Activated naive CD8-positive, alpha-beta T cell treated with anti-CD3 and anti-CD28 coated beads, Interleukin-2, amount 50 U/mL, for 24 hours (primary cell): ENCODE results near the gene ALX4.

ENCODE experiments used
- ATAC-seq: fragments of 150-1000 bp; cut with Tn5 transposase; one replicate; pipeline ENCODE4 v1.10.0; 2021
- DNase-seq: peaks from one replicate; pipeline ENCODE4 v3.0.0; 2021
- H3K27ac Mint-ChIP-seq: one replicate; pipeline ENCODE4 v1.8.0; 2021; ENCODE audit warnings: mild to moderate bottlenecking, mixed read lengths
- H3K27me3 Mint-ChIP-seq: one replicate; pipeline ENCODE4 v1.8.0; 2021; ENCODE audit warnings: mixed read lengths
- H3K36me3 Mint-ChIP-seq: one replicate; pipeline ENCODE4 v1.8.0; 2021; ENCODE audit warnings: low read depth, mixed read lengths
- H3K4me1 Mint-ChIP-seq: one replicate; pipeline ENCODE4 v1.8.0; 2021; ENCODE audit warnings: mixed read lengths
- H3K4me3 Mint-ChIP-seq: one replicate; pipeline ENCODE4 v1.8.0; 2021; ENCODE audit warnings: mild to moderate bottlenecking, moderate library complexity, mixed read lengths
- H3K9me3 Mint-ChIP-seq: one replicate; pipeline ENCODE4 v1.8.0; 2021; ENCODE audit warnings: mixed read lengths

Gene ALX4

GRCh38 chr11:44244639-44245310, 65.2 kb downstream of the ALX4 start:
- ATAC-seq (no peak), DNase-seq (no peak)
- H3K36me3 Mint-ChIP-seq = peaks cover 34% of the 10 kb centered on the region
- no peaks in the 10 kb centered on the region for H3K4me1 Mint-ChIP-seq
- H3K27me3 Mint-ChIP-seq = no peaks in the 10 kb centered on the region
- H3K27ac Mint-ChIP-seq = no peak overlapping the region
- H3K9me3 Mint-ChIP-seq = peaks cover 4% of the 10 kb centered on the region
- H3K4me3 Mint-ChIP-seq = no peak overlapping the region

GRCh38 chr11:44243595-44244343, 66.2 kb downstream of the ALX4 start:
- Mint-ChIP-seq H3K4me1 (no peaks in the 10 kb centered on the region), H3K36me3 (peaks cover 32% of the 10 kb centered on the region), H3K27me3 (no peaks in the 10 kb centered on the region), H3K9me3 (no peaks in the 10 kb centered on the region), H3K27ac (no peak overlapping the region), H3K4me3 (no peak overlapping the region)
- no peak for ATAC-seq
- DNase-seq = no peak

GRCh38 chr11:44243086-44243485, 66.9 kb downstream of the ALX4 start:
- no peaks in the 10 kb centered on the region for H3K27me3 Mint-ChIP-seq
- no peak overlapping the region for H3K4me3 Mint-ChIP-seq
- no peak overlapping the region for H3K27ac Mint-ChIP-seq
- DNase-seq (no peak), ATAC-seq (no peak)
- no peaks in the 10 kb centered on the region for H3K4me1 Mint-ChIP-seq
- no peaks in the 10 kb centered on the region for H3K9me3 Mint-ChIP-seq
- peaks cover 33% of the 10 kb centered on the region for H3K36me3 Mint-ChIP-seq

GRCh38 chr11:44241851-44242250, 68.1 kb downstream of the ALX4 start:
- H3K27me3 Mint-ChIP-seq = no peaks in the 10 kb centered on the region

GRCh38 chr11:44237156-44237555, 72.8 kb downstream of the ALX4 start:
- Mint-ChIP-seq H3K27ac (no peak overlapping the region), H3K4me1 (no peaks in the 10 kb centered on the region), H3K27me3 (no peaks in the 10 kb centered on the region), H3K36me3 (peaks cover 35% of the 10 kb centered on the region), H3K9me3 (no peaks in the 10 kb centered on the region), H3K4me3 (no peak overlapping the region)
- ATAC-seq (no peak), DNase-seq (no peak)

More at GRCh38 chr11:44241851-44242250, 68.1 kb downstream of the ALX4 start:
- Mint-ChIP-seq H3K36me3 (peaks cover 34% of the 10 kb centered on the region), H3K4me1 (no peaks in the 10 kb centered on the region), H3K4me3 (no peak overlapping the region), H3K27ac (no peak overlapping the region), H3K9me3 (no peaks in the 10 kb centered on the region)
- no peak for ATAC-seq
- DNase-seq = no peak

GRCh38 chr11:44236296-44236695, 73.6 kb downstream of the ALX4 start:
- DNase-seq (no peak), ATAC-seq (no peak)
- H3K4me3 Mint-ChIP-seq = no peak overlapping the region
- peaks cover 32% of the 10 kb centered on the region for H3K36me3 Mint-ChIP-seq
- no peak overlapping the region for H3K27ac Mint-ChIP-seq
- no peaks in the 10 kb centered on the region for H3K9me3 Mint-ChIP-seq
- no peaks in the 10 kb centered on the region for H3K27me3 Mint-ChIP-seq
- H3K4me1 Mint-ChIP-seq = no peaks in the 10 kb centered on the region

GRCh38 chr11:44235765-44236201, 74.2 kb downstream of the ALX4 start:
- Mint-ChIP-seq H3K4me3 (no peak overlapping the region), H3K27ac (no peak overlapping the region), H3K36me3 (peaks cover 32% of the 10 kb centered on the region), H3K9me3 (no peaks in the 10 kb centered on the region), H3K4me1 (no peaks in the 10 kb centered on the region), H3K27me3 (no peaks in the 10 kb centered on the region)
- ATAC-seq = no peak
- DNase-seq = no peak

- no peak overlapping the region for H3K4me3 Mint-ChIP-seq
- ATAC-seq (no peak), DNase-seq (no peak)
- H3K36me3 Mint-ChIP-seq = peaks cover under 1% of the 10 kb centered on the region
- no peak overlapping the region for H3K27ac Mint-ChIP-seq
- H3K9me3 Mint-ChIP-seq = no peaks in the 10 kb centered on the region
- no peaks in the 10 kb centered on the region for H3K27me3 Mint-ChIP-seq
- H3K4me1 Mint-ChIP-seq = no peaks in the 10 kb centered on the region
These were observed 80.3 kb downstream of the ALX4 start for GRCh38 chr11:44229624-44230023.

GRCh38 chr11:44229098-44229497, 80.8 kb downstream of the ALX4 start:
- DNase-seq = no peak
- no peak overlapping the region for H3K4me3 Mint-ChIP-seq
- no peak overlapping the region for H3K27ac Mint-ChIP-seq
- H3K27me3 Mint-ChIP-seq = no peaks in the 10 kb centered on the region
- ATAC-seq = no peak
- no peaks in the 10 kb centered on the region for H3K4me1 Mint-ChIP-seq
- no peaks in the 10 kb centered on the region for H3K36me3 Mint-ChIP-seq
- no peaks in the 10 kb centered on the region for H3K9me3 Mint-ChIP-seq

GRCh38 chr11:44228379-44228778, 81.6 kb downstream of the ALX4 start:
- ATAC-seq (no peak), DNase-seq (no peak)
- H3K9me3 Mint-ChIP-seq = no peaks in the 10 kb centered on the region
- no peaks in the 10 kb centered on the region for H3K36me3 Mint-ChIP-seq
- no peak overlapping the region for H3K27ac Mint-ChIP-seq
- H3K4me1 Mint-ChIP-seq = no peaks in the 10 kb centered on the region
- no peak overlapping the region for H3K4me3 Mint-ChIP-seq
- H3K27me3 Mint-ChIP-seq = no peaks in the 10 kb centered on the region

- ATAC-seq (no peak), DNase-seq (no peak)
- Mint-ChIP-seq H3K4me1 (no peaks in the 10 kb centered on the region), H3K4me3 (no peak overlapping the region), H3K36me3 (no peaks in the 10 kb centered on the region), H3K9me3 (no peaks in the 10 kb centered on the region), H3K27me3 (no peaks in the 10 kb centered on the region), H3K27ac (no peak overlapping the region)
These were observed 83.0 kb downstream of the ALX4 start for GRCh38 chr11:44226945-44227344.

GRCh38 chr11:44226490-44226889, 83.4 kb downstream of the ALX4 start:
- Mint-ChIP-seq H3K4me3 (no peak overlapping the region), H3K36me3 (no peaks in the 10 kb centered on the region), H3K4me1 (no peaks in the 10 kb centered on the region), H3K27ac (no peak overlapping the region), H3K27me3 (no peaks in the 10 kb centered on the region), H3K9me3 (no peaks in the 10 kb centered on the region)
- ATAC-seq (no peak), DNase-seq (no peak)

- Mint-ChIP-seq H3K4me1 (no peaks in the 10 kb centered on the region), H3K36me3 (no peaks in the 10 kb centered on the region), H3K27ac (no peak overlapping the region), H3K9me3 (no peaks in the 10 kb centered on the region), H3K27me3 (no peaks in the 10 kb centered on the region), H3K4me3 (no peak overlapping the region)
- DNase-seq (no peak), ATAC-seq (no peak)
These were observed 85.0 kb downstream of the ALX4 start for GRCh38 chr11:44224867-44225501.

- ATAC-seq = no peak
- H3K4me3 Mint-ChIP-seq = no peak overlapping the region
- no peaks in the 10 kb centered on the region for H3K4me1 Mint-ChIP-seq
- DNase-seq = no peak
- peaks cover 6% of the 10 kb centered on the region for H3K36me3 Mint-ChIP-seq
- H3K9me3 Mint-ChIP-seq = no peaks in the 10 kb centered on the region
- no peaks in the 10 kb centered on the region for H3K27me3 Mint-ChIP-seq
- no peak overlapping the region for H3K27ac Mint-ChIP-seq
These were observed 86.7 kb downstream of the ALX4 start for GRCh38 chr11:44223238-44223637.

- no peak for ATAC-seq
- Mint-ChIP-seq H3K27me3 (no peaks in the 10 kb centered on the region), H3K36me3 (peaks cover 11% of the 10 kb centered on the region)
These were observed 87.9 kb downstream of the ALX4 start for GRCh38 chr11:44221992-44222391.

More at GRCh38 chr11:44221992-44222391, 87.9 kb downstream of the ALX4 start:
- Mint-ChIP-seq H3K9me3 (no peaks in the 10 kb centered on the region), H3K4me3 (no peak overlapping the region), H3K27ac (no peak overlapping the region), H3K4me1 (no peaks in the 10 kb centered on the region)
- DNase-seq = no peak
